Colon (tissue), 2 donors: ENCODE results near the gene CDON.
"Not testable (repeated sequence)": the region's sequence is repeated elsewhere in the genome, so short reads cannot be mapped to it uniquely, and the experiment has no call there.

ENCODE experiments used
- FAIRE-seq: peaks from 2 replicates; lab custom pipeline; 2012; peaks lifted over from hg19 to GRCh38; lab: Jason Lieb, UNC
- donor health status: control.
- donor health status: control.

The CDON gene

DNA sequence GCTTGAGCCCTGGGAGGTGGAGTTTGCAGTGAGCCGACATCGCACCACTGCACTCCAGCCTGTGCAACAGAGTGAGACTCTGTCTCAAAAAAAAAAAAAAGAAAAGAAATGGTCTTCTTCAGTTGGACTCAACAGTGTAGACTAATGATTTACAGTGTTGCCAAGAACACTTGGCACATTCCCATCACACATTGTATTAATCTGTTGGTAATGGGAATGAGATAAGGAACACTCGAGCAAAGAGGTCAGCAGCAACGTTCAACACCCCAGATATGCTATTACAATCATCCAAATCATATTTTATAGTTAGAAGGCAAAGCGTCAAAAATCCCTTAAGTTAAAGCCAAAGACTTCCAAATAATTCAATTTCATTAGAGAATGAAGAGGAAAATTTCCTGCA is 14.5 kb downstream of the CDON start:
- FAIRE-seq = no peak

DNA sequence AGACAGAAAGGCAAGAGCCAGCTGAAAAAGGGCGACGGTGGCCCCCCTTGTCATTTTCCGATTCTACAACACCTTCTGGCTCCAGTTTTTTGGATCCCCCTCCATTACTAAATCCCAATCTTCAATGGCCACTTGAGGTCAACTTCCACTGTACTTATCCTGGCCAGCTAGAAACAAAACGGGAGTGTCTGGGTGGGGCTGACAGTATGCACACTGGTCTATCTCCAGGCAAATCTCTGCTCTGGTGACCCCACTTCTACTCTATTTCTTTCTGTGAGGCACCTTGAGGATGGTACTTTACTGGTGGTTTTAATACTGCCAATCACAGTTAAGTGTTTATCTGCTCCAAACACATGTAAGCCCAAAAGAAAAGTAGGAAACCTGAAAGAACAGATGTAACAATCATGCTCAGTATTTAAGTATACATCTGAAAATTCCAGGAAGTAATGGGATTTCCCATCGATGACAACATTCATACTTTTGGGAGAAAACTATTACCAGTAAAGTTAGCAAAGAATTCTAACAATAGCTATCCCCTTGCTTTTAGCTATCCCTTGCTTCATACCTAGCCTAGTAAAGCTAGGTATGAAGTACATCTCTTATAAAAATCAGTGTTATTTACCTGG is 16.0 kb downstream of the CDON start:
- no peak for FAIRE-seq

DNA sequence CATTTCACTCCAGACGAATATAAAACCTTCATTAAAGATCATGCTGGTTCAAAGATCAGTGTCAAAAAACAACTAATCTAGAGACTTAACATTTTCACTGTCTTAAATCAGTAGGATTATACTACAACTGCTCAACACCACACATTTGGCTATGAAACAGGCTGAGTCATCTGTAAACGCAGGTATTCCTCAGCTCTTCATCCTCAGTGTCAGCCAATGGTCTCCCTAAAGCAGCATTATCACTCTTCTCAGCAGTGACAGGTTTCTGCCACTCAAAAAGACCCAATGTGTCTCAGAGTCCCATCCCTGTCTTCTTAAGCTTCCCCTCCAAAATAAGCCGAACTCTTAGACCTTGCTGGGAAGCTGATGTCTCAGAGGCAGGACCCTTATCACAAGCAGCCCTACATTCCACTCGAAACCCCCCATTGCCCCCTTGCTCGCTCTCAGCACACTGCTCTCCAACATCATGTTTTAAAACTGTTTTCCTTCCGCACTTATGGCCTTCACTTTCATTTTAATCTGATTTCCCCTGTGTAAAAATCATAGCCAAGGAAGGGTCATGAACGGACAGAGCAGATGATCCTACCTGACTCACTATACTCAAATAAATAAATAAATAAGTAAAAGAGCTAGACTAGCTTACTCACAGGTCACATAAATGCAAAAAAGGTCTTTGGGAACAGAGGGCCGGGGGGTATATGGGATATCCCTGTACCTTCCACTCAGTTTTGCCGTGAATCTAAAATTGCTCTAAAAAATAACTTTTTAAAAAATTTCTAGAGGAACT is 23.0 kb downstream of the CDON start:
- FAIRE-seq = no peak

DNA sequence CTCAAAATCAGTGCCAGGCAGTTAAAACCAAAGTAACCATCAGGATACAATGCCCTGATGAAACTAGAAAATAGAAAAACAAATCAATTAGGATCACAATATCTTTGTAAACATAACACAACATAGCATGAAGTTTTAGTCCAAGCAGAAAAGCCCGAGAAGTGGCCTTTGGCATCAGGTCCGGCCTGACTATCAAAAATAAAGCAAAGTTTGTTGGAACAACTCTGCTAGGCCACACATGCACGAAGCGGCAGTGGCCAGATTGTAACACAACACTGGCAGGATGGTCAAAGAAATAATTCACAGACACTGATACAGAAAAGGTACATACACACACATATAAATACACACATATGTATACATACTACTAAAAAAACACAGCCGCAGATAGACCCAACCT is 26.9 kb downstream of the CDON start:
- FAIRE-seq = no peak

DNA sequence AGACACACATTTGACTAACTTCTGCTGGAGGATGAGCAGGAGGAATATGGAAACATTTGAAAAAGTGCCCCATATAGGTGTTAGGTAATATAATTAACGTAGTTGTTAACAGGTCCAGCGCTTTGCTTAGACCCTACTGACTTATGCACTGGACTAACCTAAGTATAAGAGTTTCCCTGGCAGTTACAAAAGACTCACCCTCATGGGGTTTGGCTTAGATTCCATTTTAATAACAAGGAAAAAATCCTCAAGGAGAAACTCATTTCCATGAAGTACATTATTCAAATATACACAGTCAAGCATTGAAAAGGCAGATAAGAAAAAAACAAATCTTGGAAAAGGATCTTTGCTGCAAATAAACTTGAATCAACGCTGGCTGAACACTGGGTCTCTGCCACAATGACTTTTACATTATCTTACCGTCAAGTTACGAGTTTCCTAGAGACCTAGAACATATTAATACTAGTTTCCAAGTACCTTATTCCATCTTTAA is 27.7 kb downstream of the CDON start:
- no peak for FAIRE-seq

DNA sequence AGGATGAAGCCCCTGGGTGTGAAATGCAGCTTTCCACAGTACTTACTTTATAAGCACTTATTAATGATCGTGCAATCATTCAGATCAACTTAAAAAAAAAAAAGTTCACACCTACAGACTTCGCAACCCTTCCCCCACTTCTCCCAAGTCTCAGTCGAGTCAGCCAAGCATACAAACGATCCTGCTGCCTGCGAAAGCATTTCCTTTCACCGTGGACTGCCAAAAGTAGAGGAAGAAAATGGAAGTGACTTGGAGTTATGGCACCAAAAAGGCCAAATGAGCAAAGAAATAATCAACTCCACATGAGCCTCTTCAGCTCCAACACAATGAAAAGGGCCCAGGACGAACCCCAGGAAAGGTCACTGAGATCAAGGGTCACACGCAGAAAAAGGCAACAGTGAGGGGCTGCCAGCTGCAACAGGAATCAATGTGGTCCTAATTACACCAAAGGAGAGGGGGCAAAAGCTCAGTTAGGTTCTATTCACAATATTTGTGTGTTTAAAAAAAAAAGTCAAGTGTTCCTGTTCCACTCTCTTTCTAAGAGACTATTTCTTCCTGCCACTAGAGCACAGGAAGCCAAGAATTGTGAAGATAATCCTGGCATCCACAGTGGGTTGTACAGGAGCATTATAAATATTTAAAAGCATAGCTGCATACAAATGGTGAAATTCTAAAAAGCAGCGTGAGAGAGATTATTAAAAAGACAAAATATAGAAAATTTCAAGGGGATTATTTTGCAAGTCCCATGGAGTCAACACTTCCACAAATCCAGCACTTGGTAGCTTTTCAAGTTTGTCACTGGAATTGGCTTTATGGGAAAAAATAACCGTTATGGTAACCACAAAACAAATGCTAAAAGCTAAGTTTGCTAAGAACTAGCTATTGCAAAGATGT is 28.4 kb downstream of the CDON start:
- FAIRE-seq = no peak

DNA sequence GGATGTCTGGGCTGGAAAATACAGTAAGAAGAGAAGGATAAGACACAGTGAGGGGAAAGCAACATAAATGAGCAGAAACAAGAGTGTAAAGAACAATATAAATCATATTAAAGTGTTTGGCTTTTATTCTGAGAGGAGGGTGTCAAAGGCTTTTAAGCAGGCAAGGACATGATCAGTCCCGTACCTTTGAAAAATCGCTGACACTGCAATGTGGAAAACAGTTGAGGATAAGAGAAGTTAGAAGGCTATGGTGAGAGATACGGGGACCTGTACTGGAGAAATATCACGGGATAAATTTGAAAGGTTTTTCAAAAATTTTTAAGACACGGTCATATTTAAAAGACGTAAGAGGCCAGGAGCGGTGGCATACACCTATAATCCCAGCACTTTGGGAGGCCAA is 30.3 kb downstream of the CDON start:
- no peak for FAIRE-seq

DNA sequence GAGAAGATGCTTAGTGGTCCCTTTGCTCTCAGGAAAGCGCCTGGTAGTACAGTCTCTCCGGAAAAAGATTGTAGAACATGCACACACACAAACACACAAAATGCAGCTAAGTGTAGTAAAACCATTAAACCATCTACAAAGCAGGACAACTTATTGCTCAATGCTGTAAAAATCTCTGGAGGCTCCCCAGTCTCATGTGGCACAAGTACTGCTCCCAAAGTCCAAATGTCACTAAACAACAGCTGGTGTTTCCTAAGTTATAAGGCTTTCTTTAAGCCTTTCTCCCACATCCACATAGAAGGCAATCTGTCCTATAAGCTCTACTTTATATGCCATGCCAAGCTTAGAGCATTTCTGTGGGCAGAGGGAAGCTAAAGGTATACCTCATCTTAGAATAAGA is 32.9 kb downstream of the CDON start:
- no peak for FAIRE-seq

DNA sequence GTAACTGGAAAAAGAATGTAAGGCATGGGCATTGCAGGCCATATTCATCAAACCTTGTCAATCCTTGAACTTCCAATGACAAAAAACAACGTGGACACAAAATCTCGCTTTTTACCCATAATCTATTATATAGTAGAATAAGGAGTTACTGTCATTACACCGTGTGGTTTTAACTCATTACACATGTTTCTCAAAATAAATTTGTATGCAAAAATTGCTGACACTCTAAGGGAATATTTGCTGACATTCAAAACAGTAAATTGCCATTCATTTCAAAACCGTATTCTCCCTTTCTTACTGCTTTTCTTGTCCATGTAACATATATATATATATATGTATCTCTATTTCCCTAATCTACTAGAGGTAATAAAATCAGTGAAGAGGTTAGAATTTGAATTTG is 33.4 kb downstream of the CDON start:
- no peak for FAIRE-seq

DNA sequence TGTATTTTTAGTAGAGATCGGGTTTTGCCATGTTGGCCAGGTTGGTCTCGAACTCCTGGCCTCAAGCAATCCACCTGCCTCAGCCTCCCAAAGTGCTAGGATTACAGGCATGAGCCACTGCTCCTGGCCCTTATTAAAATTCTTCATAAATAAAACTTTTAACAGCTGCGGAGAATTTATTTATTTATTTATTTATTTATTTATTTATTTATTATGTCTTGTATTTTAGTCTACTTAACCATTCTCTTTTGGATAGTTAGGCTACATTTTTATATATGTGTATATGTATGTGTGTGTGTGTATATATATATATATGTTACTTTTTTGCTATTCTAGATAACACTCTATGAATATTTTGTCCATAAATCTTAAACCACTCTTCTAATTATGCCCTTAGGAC is 34.1 kb downstream of the CDON start:
- not testable (repeated sequence) for FAIRE-seq

DNA sequence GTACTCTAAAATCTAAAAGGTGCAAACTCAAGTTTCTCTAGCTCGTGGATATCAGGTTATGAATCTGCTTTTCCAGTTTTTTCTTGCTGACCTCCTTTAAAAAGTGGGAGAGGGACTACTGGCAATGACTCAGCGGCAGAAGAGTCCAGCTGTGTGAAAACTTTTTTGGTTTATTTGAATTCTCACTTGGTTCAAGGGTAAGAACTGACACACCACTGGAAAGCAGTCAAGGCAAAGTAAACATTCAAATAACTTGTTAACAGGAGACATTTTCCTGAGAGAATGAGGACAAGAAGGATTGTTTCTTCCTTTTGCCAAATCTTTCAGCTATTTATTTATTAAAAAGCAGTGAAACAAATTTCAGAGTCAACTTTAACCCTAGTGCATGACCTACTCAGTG is 36.1 kb downstream of the CDON start:
- no peak for FAIRE-seq

DNA sequence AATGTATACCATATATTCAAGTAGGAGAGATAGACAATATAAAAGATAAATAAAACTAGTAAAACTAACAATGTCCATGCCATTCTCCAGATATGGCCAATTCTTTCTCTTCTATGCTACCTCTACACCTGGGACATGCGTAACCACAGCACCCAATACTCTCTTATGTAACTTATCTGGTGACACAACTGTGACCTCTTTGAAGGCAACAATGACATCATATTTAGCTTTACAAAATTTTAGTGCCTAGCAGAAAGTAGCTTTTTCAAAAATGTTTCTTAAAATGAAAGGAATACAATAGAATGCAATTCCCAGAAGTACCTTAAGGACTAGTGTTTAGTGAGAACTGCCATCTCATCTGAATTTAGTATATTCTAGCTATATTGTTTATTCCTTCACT is 36.8 kb downstream of the CDON start:
- FAIRE-seq = no peak

DNA sequence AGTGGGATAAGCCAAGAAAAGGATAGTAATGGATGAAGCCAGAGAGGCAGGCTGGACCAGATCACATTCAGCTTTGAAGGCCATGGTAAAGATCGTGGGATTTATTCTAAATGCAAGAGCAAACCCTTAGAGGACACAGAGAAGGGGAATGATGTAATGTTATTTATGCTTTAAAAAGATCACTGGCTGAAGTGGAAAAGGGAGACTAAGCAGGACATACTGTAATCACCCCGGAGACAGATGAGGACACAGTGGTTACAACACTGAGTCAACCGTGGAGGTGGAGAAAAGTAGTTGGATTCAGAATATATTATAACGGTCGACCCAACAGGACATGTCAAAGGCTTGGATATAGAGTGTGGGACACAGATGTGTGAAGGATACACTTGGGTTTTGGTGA is 38.5 kb downstream of the CDON start:
- FAIRE-seq = no peak

DNA sequence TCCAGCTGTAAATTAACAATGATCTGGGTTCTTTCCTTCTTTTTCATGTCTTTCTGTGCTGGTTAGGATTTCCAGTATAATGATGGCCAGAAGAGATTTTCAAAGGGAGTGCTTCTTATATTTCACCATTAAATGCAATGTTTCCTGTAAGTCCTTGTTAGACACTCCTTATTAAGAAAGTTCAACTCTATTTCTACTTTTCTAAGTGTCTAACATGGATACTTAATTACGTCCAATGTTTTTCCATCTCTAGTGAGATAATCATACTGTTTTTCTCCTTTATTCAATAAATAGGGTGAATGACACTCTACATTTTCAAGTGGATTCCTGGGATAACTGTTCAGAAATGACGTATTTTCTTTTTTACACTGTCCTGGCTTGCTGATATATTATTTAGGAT is 49.8 kb downstream of the CDON start:
- FAIRE-seq = no peak

DNA sequence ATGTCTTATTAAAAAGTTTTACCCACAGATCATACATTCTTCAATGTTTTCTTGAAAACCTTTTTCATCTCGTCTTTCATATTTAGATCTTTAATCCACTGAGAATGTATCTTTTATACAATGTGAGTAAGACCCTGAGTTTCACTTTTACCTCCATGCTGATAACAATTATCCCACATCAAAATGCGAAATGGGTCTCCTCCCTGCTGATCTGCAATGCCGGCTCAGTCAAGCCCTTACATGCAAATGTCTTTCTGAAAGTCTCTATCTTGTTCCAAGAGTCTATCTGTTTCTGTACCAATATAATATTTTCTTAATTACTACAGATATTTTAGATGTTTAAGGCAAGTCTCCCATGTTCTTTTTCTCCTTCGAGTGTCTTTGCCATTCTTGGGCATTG is 50.9 kb downstream of the CDON start:
- FAIRE-seq = no peak

DNA sequence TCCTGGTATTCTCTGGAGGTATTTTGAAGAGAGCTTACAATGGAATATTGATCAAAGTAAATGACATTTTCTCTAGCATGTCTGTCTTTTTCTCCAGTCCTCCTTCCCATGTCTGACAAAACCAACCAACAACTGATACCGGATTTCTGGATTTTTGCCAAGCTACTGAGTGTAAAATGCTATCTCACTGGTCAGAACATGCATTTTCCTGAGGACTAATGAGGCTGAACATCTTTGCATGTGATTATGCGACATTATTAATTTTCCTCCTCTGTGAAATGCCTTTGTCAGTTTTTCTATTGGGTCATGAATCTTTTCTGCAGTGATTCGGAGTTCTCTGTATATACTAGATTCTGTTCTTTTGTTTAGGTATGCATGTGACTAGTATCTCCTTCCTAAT is 51.4 kb downstream of the CDON start:
- FAIRE-seq = no peak

DNA sequence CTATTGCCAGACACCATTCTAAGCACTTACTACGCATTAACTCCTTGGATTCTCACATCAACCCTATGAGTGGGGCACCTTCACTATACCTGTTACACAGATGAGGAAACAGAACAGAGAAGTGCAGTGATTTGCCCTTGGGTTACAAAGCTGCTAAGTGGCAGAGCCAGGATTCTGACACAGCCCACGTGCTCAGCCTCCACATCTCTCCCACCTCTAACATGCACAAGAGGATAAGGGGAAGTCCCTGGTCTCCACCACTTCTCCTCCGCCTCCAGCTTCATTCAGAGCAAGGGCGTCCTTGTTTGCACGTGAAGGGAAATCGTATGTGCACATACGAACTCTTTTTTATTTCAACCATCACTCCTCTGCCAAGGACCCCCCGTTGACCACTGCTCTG is 53.7 kb downstream of the CDON start:
- no peak for FAIRE-seq

DNA sequence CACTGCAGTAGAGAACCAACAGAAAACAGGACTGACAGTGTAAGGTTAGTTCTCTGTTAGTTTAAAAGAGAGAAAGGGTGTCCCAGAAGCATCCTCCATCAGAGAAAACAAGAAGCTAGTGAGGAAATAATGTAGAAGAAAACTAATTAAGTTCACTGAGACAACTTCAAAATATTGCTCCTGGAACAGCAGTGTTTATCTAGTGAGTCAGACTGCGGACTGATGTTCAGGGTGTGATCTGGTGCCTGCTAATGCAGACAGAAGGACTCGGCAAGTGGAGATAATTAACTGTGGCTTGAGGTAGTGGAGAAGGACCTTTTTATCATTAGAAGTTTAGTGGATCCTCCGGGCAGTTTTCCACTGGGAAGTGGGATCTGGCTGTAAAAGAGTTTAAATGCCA is 55.4 kb downstream of the CDON start:
- no peak for FAIRE-seq

DNA sequence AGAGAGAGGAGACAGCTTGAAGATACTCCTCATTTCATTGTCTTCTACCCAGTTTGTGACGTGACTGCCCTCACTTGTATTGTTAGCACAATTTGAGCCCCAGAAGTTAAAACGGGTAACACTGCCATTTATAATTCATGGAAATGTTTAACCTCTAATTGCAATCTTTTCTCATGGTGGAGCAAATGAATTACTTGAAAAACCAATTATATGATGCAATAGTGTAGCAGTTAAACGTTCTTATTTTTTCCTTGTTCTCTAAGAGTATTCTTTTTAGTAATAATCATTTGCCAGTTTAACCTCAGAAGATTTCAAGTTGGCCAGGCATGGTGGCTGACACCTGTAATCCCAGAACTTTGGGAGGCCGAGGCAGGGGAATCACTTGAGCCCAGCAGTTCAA is 56.6 kb downstream of the CDON start:
- no peak for FAIRE-seq

DNA sequence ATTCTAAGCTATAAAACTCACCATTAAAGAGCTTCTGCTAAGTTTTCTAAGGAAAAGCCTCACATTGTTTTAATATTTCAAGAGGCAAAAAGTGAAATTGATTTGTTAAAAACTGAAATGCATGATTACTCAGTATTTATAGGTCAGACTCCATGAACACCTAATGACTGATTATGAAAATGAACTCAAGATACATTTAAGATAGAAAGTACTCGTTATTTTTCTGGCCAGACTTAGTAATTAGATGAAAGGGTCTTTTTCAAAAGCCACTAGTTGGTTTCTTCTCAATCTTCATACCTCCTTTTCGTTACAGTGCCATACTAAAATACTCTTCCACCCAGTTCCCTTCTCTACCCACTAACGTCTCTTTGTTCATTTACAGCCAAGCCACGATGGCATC is 60.5 kb downstream of the CDON start:
- no peak for FAIRE-seq

DNA sequence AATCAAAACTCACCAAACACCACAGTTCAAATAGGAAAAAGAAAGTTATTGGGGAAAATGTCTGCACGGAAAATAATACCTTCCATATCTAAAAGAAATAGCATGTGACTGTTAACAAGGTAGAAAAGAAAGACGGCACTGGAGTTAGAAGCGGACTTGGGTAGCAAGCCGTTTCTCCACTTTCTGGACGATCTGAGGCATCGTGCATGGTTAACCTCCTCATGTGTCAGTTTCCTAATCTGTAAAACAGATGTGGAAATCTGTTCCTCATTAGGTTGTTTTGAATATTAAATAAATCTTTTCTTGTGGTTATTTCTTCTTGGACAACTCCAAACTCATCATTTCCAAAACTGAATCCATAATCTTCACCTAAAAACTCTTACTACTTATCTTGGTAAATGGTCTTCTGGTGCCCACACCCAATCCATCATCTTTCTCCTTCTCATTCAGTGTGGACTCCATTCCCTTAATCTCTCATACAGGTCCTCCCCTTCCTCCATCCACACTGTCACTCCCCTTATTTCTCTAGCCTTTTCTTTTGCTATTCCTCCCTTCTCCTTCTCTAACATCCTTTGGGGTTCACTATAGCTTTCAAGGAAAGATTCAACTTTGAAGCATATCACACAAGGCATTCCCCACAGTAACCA is 63.3 kb downstream of the CDON start:
- no peak for FAIRE-seq

DNA sequence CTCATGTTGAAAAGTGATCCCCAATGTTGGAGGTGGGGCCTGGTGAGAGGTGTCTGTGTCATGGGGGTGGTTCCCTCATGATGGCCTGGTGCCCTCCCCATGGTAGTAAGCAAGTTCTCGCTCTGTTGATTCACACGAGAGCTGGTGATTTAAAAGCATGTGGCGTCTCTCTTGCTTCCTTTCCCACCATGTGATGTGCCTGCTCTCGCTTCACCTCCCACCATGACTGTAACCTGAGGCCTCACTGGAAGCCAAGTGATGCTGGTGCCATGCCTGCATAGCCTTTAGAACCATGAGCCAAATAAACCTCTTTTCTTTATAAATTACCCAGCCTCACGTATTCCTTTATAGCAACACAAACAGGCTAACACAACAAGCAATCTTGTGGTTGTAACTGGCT is 64.4 kb downstream of the CDON start:
- FAIRE-seq = no peak

DNA sequence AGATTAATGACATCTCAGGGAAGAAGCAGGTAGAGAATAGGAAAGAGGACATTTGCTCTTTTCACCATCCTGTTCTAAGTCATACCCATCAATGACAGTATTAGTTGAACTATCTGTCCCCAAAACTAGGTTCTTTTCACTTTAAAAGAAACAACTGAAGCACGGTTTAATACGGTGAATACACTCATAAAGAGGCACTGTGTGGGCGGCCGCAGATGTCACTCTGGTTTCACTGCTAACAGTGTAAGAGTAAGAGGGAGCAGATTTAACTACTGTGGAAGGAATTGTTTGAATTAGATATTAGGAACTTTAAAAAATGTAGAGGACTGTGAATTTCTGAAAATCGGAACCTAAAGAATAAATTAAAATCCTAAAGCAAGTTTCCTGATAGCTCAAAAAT is 67.4 kb downstream of the CDON start:
- FAIRE-seq = no peak
